GM12891 (cell line): ENCODE results near the gene OTUD5.

ENCODE experiments used
- PAX5 ChIP-seq: IDR thresholded peaks from 2 replicates; pipeline ENCODE4 v1.6.1; 2011; ENCODE audit warnings: low read length, moderate library complexity, mild to moderate bottlenecking; ENCODE audit not compliant: insufficient read depth, severe bottlenecking
- POLR2A ChIP-seq: IDR thresholded peaks from 2 replicates; pipeline ENCODE4 v1.6.1; 2011; ENCODE audit warnings: low read depth, low read length, control low read depth
- POLR2AphosphoS5 ChIP-seq: IDR thresholded peaks from 2 replicates; pipeline ENCODE4 v1.6.1; 2011; ENCODE audit warnings: low read depth, low read length, control low read depth
- POU2F2 ChIP-seq: IDR thresholded peaks from 2 replicates; pipeline ENCODE4 v1.6.1; 2011; ENCODE audit warnings: low read depth, mild to moderate bottlenecking, control low read depth, low read length, moderate library complexity
- SPI1 ChIP-seq: IDR thresholded peaks from 2 replicates; pipeline ENCODE4 v1.6.1; 2011; ENCODE audit warnings: low read depth, low read length, control low read depth
- TAF1 ChIP-seq: IDR thresholded peaks from 2 replicates; pipeline ENCODE4 v1.6.1; 2011; ENCODE audit warnings: low read depth, low read length, control low read depth

GRCh38 chrX:48996969-48997368 lies 39.6 kb upstream of the OTUD5 start:
- TF ChIP-seq POLR2A (no peak), TAF1 (no peak), SPI1 (no peak), POU2F2 (no peak), POLR2AphosphoS5 (no peak), PAX5 (no peak)
